HG03457 (cell line): ENCODE results near the gene PARP4.
"Not testable (repeated sequence)": the region's sequence is repeated elsewhere in the genome, so short reads cannot be mapped to it uniquely, and the experiment has no call there.

Experiments used
- ATAC-seq: cut with Tn5 transposase; IDR thresholded peaks from one replicate; pipeline ENCODE4 v1.9.1; 2021; ENCODE audit warnings: moderate number of reproducible peaks; ENCODE audit not compliant: unreplicated experiment

The PARP4 gene

DNA sequence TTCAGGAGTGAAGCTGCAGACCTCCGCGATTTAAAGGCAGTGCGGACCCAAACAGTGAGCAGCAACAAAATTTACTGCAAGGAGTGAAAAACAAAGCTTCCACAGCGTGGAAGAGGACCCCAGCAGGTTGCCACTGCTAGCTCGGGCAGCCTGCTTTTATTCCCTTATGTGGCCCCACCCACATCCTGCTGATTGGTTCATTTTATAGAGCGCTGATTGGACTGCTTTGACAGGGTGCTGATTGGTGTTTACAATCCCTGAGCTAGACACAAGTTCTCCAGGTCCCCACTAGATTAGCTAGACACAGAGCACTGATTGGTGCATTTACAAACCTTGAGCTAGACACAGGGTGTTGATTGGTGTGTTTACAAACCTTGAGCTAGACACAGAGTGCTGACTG lies 6.3 kb downstream of the PARP4 start:
- not testable (repeated sequence) for ATAC-seq

DNA sequence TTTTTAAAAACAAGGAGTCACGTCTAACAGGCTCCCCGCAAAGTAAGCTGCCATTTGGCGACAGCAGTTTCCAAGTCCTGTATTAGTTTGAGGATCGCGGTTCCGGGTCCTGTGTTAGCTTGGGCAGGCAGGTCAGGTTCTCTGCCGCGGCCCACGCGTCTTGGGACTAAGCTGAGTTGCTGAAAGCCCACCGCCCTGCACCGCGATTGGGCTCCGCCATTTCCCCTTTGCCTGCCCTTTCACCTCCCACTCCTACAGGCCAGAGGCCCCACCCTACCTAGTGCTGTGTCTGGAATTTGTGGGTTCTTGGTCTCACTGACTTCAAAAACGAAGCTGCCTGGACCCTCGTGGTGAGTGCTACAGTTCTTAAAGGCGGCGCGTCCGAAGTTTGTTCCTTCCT lies 6.8 kb downstream of the PARP4 start:
- no peak for ATAC-seq

DNA sequence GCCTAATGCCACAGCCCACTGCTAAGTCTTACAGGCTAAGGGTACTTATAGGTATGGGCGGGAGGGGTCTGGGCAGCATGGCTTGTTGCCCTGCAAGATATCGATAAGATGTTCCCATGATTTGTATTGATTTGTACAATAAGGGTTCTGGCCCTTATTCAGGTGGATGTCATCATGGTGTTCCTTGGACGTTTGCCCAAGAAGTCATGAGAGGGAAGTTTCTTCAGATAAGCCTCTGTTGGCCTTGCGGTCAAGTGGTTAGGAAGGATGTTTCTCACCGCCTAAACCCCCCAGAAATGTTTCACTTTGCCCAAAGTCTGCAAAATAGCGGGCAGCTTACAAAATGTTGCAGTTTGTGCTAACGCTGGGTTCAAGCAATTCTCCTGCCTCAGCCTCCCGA lies 7.3 kb downstream of the PARP4 start:
- no peak for ATAC-seq

DNA sequence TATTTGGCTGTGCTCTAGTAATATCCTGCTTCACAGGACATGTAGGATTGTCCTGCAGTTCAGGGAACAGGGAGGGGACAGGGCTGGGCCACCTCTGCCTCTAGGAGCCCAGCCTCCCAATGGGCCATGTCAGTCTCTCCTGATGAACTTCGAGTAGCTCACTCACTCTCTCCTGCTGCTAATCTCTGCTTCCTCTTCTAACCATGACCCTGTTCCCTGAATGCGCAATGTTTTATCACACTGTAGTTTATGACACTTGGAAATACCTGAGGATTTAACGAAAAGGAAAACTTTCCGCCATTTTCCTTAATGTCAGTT lies 9.2 kb downstream of the PARP4 start:
- no peak for ATAC-seq

DNA sequence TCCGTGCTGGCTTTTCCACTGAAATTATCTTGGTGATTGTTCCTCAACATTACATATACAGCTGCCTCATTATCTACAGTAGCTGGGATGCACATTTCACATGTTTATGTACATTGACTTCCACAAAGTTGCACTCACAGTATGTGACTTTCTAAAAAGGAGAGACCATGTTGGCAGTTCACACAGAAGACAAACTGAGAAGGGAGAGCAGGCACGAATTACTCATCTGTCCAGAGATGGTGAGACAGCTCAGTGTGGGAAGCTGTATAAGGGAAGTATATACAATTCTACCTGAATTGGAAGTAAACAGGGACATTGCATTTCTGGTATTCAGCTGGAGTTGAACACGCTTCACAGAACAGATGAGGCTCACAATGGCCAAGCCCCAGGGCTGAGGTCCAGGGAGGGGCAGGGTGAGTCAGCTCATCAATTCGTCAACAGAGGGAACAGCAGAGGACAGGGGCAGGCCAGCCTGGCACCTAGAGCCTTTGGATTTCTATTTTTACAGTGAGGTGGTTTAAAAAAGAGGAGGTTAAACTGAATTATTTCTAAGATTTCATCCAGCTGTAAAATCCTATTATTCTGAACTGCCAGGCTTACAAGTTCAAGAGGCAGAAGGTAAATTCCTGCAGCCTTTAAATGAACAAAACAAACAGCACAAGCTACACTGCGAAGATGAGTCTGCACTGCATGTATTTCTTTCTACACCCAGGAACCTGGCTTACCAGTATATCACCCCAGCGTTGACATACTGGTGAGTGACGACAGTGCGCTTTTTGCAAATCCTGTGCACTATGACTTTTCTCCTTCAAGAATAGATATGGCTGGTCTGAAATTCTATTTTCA lies 9.8 kb downstream of the PARP4 start:
- no peak for ATAC-seq

DNA sequence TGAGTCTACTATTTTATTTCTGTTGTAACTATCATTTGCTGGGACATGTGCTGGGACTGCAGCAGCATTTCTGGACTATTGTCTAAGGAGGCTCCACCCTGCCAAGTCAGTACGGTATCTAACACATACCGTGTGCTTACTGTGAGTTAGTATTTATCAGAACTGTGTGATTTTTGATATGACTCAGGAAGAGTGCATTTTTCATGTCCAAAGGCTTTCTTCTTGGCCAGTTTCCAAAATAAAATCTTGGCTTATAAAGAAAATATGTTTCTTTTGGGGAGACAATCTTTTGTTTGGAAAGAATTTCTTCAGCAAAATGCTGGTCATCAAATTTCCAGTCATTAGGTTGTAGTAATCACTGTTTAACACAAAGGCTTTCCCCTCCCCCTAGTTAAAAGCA lies 11.6 kb downstream of the PARP4 start:
- no peak for ATAC-seq

DNA sequence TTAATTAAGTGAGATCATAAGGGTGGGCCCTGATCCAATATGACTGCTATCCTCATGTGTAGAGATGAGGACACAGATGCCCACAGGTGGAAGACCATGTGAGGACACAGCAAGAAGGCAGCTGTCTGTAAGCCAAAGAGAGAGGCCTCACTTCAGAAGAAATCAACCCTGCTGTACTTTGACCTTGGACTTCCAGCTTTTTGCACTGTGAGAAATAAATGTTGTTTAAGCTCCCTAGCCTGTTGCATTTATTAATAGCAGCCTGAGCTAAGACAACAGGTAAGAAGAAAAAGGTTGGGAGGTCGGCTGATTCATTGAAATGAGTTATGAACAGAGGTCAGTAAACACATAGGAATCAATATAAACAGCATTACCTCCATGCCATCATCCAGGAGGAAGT lies 14.8 kb downstream of the PARP4 start:
- no peak for ATAC-seq

DNA sequence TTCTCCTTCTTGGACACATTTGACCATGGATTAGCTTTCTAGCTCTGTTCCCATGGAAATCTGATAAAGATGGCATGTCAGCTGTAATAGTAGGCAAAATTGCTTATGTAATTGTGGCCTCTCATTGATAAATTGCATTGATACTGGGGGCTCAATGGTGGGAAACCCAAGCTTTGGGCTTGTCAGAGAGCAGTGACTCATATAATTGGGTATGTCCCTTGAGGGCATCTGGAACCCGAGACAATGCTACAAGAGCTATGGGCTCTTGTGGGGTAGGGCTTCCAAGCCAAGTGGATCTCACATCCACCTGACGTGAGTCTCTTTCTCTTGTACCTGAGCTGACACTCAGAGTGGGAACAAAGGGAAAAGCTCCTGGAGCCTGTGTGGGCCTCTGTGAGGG lies 16.3 kb downstream of the PARP4 start:
- ATAC-seq = not testable (repeated sequence)

DNA sequence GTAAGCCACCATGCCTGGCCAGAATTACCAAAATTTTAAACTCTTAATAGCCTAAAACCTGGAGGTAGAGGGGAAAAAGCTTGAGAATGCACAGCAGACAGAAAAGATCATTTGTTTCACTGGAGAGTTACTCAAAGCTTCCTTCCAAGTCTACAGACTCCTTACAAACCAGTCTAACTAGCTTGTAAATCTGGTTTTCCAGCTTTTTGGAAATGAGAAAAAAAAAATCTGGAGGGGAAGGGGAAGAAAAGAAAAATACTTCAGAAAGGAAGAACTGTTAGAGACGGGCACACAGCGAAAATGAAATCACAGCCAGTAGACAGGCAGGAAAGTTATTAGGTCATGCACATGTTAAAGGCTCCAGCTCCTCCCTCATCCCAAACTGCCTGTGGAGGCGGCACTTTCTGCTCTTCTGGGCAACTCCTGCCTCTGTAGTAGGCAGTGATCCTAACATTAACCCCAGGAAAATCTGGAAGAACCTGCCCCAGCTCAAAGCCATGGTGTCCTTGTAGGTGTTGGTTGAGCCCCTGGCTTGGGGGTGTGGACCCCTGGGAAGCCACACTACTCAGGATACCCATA lies 17.3 kb downstream of the PARP4 start:
- ATAC-seq = no peak

DNA sequence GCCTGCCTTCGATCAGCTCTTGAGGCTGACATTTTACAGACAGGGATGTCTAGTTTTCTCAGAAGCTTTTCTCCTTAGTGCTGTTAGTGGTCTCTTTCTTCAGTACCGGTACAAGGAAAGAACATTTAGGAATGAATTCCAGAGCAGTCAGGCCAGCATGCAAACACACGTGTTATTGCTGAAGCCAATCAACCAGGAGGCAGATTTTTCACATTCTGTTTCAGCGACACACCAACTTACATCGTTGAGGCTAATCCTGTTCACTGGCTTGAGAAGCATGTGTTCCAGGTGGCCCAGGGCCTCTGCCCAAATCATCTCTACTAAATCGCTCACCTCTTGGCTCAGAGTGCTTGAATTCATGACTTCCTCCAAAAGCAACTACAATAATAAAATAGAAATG lies 19.2 kb downstream of the PARP4 start:
- no peak for ATAC-seq

DNA sequence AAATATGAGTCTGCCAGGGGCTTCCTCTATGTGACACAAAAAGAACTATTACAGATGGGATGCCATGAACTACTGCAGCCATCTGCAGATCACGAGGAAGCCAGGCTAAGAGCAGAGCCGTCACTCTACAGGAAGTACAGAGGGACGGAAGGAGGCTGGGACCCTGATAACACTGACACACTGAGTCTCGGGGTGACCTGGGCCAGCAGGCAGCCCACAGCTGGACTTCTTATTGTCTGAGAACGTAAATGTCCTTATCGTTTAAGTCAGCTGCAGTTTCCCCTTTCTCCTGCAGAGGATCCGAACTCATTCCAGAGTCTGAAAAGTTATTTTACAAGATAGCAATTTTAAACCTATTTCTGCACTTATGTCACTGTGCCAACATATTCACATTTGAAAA lies 20.7 kb downstream of the PARP4 start:
- no peak for ATAC-seq

DNA sequence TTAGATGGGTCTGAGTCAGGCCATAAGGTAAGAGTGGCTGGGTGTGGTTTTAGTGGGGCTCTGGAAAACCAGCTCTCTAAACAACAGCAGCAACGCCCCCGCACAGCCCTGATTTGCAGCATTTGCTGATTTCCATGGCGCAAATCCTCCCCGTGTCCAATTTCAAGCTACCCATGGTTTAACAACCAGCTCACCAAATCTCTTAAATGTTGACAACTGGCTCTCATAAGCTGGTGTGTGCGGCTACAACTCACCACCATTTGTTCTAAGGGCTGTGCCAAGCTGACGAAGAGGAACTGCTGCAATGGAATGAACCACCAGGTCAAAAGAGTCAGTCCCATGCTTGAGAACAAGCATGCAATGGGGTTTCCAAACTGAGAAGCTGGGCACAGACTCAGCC lies 22.9 kb downstream of the PARP4 start:
- no peak for ATAC-seq

DNA sequence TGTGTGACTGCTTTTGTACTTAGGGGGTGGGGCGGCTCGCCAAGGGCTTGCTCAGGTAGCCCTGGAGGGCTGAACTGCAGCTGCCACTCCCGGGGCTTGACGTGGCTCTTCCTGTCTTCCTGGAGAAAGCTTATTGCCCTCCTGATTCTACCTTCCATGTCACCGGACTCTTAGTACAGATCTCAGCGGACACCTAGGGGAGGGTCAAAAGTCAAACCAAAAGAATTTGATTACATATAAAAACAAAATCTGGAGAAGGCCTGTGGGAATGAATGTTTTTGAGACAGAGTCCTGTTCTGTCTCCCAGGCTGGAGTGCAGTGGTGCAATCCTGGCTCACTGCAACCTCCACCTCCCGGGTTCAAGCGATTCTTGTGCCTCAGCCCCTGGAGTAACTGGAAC lies 24.5 kb downstream of the PARP4 start:
- not testable (repeated sequence) for ATAC-seq

DNA sequence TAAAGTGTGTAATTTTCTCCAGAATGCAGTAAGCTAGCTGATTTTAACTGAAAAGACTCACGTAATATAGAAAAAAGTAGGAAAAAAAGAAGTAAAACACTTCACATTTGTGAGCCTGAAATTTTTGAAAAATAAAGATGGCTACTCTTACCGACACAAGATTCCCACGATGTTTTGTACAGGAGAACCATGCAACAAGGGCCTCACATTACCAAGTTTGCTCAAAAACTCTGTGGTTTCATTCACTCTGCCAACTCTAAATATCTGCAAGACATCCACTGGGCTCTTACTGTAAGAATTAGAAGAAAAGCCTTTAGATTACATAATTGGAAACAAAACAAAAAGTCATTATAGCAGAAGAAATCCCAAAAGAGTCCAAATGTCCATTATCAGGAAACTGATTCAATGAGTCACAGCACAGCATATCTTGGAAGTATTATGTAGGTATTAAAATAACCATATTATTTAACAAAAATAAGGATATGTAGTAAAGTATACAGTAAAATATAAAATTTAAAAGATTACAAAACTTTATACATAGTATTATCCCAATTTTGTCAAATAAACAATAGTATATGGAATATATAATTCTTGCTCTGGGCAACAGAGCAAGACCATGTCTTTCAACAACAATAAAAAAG lies 26.4 kb downstream of the PARP4 start:
- not testable (repeated sequence) for ATAC-seq

DNA sequence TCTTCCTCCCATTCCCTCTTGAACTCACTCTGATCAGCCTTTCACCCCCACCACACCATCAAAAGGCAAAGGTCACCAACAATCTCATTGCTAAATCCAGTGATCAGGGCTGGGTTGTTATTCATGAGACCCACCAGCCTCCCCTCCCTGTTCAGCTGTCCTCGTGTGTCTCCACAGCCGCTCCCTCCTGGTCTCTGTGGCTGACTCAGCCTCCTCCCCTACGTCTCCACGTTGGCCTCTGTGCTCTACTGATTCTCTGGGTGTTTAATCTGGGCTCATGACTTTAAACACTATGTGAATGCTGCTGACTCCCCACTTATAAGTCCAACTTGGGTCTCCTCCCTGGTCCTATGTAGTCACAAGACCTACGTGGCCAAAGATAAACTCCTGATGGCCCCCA lies 38.9 kb downstream of the PARP4 start:
- ATAC-seq = no peak

DNA sequence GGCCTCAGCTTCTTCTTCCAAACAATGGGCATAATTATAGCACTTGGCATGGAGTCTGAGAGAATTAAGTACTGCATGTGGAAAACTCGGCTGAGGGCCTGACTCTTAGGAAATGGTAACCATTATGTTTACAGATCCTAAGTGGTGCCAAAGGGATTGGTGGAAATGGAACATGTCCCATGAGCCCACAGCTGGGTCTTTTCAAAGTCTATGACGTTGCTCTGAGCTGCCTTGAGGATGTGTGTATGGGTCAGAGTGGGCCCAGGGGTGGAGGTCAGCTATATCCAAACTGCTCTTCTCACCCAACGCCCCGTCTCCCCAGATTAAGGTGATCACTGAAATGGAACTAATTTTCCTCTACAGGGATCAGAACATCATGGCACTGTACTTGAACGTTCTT lies 40.4 kb downstream of the PARP4 start:
- not testable (repeated sequence) for ATAC-seq

DNA sequence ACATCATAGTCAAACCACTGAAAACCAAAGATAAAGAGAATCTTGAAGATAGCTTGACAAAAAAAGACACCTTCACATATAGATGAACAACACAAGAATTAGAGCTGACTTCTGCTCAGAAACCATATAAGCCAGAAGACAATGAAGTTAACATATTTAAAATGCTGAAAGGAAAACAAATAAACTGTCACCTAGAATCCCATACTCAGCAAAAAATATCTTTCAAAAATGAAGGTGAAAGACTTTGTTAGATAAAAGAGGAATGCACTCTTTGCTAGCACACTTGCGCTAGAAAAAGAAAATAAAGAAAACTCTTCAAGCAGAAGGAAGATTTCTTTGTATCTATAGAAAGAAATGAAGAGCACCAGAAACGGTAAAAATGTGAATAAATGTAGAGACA lies 49.5 kb downstream of the PARP4 start:
- no peak for ATAC-seq

DNA sequence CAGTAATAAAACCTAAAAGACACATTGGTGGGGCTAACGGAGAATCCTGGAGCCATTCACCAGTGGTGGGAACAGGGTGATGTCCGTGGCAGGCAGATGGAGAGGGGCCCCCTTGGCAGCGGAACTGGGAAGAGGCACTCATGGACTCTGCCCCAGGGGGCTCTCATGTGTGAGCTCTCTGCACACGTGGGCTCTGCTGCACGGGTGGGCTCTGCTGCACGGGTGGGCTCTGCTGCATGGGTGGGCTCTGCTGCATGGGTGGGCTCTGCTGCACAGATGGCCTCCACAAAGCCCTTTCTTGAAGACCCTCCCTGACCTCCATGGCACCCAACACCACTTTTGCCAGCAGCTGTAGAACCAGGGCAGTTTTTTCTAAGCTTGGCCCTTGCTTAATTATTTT lies 52.3 kb downstream of the PARP4 start:
- no peak for ATAC-seq

DNA sequence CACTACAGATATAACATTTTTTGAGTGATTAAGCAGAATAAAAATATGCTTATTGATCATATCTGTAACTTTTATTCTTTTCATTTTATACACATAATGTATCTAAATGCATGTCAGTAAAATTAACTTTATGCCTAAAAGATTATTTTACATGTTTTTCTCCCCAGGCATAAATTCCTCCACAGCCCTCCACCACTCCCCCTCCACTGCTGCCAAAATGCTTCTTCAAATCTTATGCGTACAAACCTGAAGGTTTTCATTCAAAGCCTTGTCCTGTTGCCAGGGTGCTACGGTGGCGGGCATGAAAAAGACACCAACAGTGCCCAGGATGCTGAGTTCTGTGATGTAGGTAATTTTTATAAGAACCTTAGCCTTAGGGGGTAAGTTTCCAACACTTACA lies 52.9 kb downstream of the PARP4 start:
- no peak for ATAC-seq

DNA sequence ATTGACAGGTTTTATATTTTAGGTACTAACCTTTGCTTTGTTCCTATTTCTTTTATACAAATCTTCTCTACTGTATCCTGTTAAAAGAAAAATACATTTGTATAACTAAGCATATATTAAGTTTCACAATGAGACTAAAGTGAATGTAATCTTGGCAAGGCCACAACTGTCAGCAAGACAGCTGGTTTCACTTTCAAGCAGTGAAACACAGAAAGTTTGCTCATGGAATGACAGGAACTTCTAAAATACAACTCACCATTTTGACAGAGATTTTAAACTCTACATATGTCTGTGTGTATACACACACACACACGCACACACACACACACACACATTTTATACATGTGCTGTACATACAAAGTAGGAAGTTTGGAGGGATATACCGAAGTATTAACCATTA lies 53.3 kb downstream of the PARP4 start:
- ATAC-seq = no peak

DNA sequence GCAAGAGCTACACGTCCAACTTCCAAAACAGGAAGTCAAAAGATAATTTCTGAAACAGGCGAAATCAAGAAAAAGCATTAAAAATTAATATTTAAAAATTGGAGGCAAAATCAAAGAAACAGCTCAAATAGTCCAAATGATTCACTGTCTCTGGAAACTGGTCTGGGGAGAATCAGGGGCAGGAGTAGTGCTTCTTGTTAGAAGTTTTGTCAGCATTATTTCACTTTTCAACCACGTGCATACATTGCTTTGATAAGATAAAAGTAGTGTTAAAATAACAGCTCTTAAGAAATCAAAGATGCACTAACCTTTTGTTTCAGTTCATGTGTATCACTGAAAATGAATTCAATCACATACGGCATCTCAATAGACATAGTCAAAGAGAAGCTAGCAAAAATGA lies 53.8 kb downstream of the PARP4 start:
- ATAC-seq = no peak

DNA sequence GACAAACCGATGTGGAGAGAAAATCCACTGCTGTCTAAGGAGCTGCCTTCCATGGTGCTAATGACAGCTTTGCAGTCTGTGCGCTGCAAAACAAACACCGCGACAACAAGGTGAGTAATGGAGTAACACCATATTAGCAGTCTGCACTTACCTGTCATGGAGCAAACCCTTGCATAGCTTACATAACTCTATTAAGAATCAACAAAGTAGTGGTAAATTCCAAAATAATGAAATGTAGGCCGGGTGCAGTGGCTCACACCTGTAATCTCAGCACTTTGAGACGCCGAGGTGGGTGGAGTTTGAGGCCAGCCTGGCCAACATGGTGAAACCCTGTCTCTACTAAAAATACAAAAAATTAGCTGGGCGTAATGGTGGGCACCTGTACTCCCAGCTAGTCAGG lies 56.2 kb downstream of the PARP4 start:
- no peak for ATAC-seq
